Right lobe of liver (tissue), 4 donors: Measurements from ENCODE around the gene RAB33A.

Experiments
- CTCF ChIP-seq, 4 donors: fragments of 200-600 bp in 3 of 4; fragments of 450-650 bp in 1 of 4; IDR thresholded peaks; one replicate each; pipeline versions ENCODE4 v1.5.1 to v1.8.0; 2016 to 2022; ENCODE audit warnings: antibody characterized with exemption in 4 of 4, mild to moderate bottlenecking in 2 of 4
- POLR2A ChIP-seq: fragments of 450-650 bp; IDR thresholded peaks from one replicate; pipeline ENCODE4 v1.6.1; 2017; ENCODE audit warnings: antibody characterized with exemption, mild to moderate bottlenecking
- donor health status: DM: no; HTN: no; CAD: no.
- donor health status: DM: no; HTN: no; CAD: no.
- donor health status: DM: no; HTN: yes; CAD: no.

GRCh38 chrX:130167040-130167439 lies 4.7 kb upstream of the RAB33A start:
- TF ChIP-seq CTCF (IDR thresholded peaks at IDR 0.05) (no peak), POLR2A (no peak)
